ENCODE measurements around the gene GLMP. TPM values are rescaled to one million over a fixed set of nuclear protein-coding genes. Genes with fewer than 3 reads are reported as not detected.
A peak's percentile ranks its signal among the peaks of the same experiment; 100 is the strongest.

Gene GLMP
- total RNA-seq, 2 experiments from 2014 or later = 9.3 to 11.3 TPM

DNA sequence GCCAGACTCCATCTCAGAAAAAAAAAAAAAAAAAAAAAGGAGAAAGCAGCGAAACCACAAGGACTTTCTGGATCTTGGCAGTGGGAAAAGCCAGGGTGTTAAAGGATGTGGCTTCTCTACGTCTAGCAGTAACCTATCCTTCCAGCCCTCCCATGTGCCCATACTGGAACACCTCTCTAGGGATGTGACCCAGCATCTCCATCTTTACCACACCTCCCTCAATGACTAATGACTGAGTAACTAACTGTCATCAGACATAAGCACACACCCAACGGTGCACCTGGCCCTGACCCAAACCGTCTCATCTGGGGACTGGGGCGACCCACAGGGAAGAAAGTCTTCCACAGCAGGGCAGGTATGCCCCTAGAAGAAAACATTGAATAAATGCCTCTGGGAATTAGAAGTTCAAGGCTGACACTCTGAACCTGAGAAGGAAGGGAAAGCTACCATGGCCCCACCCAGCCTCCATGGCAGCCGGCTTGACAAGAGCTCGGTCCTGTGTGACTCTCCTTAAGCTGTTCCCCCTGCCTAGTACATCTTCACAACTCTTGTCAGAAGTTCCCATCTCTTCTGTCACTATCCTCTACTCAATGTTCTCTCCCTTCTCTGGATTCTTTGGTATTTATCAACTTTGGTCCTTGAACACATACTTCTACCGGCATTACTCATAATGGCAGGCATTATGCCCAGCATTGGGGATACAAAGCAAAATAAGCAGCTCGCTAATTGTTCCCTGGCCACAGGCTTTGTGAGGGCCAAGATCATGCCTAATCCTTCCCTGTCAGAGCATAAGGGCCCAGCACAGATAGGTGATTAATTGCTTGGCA is 32.8 kb downstream of the GLMP start:
- no peaks in the 10 kb centered on the region for H3K9me3 Mint-ChIP-seq
- intact Hi-C loops (cut with micrococcal nuclease) = no loop called here
- TF ChIP-seq, protein P1, sequence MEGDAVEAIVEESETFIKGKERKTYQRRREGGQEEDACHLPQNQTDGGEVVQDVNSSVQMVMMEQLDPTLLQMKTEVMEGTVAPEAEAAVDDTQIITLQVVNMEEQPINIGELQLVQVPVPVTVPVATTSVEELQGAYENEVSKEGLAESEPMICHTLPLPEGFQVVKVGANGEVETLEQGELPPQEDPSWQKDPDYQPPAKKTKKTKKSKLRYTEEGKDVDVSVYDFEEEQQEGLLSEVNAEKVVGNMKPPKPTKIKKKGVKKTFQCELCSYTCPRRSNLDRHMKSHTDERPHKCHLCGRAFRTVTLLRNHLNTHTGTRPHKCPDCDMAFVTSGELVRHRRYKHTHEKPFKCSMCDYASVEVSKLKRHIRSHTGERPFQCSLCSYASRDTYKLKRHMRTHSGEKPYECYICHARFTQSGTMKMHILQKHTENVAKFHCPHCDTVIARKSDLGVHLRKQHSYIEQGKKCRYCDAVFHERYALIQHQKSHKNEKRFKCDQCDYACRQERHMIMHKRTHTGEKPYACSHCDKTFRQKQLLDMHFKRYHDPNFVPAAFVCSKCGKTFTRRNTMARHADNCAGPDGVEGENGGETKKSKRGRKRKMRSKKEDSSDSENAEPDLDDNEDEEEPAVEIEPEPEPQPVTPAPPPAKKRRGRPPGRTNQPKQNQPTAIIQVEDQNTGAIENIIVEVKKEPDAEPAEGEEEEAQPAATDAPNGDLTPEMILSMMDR (IDR thresholded peaks at IDR 0.05) = no peak
- ATAC-seq = peak; percentile 67
- DNase-seq = no peak
- H3K27me3 Mint-ChIP-seq = no peaks in the 10 kb centered on the region
- no peak overlapping the region for H3K4me3 Mint-ChIP-seq
- ChIA-PET POLR2A (interaction anchor here (0.9 to 2.0 kb wide), 9 partner anchors 9 to 45 kb away, joined by 3 to 8 read pairs (median 4); partner anchors contain the start of genes PAQR6, TMEM79 and VHLL), CTCF (no interaction called here)
- H3K36me3 Mint-ChIP-seq (ENCODE audit: low read depth) = peaks cover 73% of the 10 kb centered on the region
- peak overlapping the region; percentile 26 for H3K27ac Mint-ChIP-seq
- peaks cover 5% of the 10 kb centered on the region for H3K4me1 Mint-ChIP-seq (ENCODE audit: low read depth)

DNA sequence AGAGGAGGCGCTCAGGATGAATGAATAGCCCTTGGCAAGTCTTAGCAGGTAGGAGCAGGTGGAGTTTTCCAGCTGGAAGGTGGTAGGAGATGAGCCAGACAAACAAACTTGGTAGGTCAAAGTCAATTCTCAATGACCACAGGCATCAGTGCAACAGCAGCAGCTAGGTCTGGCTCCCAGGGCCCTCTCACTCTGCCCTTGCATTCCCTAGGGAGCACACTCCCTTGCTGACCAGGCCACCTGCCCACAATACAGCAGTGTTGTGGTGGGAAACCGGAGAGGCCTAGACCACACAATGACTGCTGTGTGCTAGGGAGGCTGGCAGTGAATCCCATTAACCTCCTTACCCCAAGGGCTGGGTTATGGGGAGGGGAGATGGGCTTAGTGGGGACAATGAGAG is 34.6 kb downstream of the GLMP start:
- Mint-ChIP-seq H3K27me3 (no peaks in the 10 kb centered on the region), H3K27ac (no peak overlapping the region), H3K4me3 (no peak overlapping the region), H3K4me1 (ENCODE audit: low read depth) (peaks cover 5% of the 10 kb centered on the region), H3K9me3 (no peaks in the 10 kb centered on the region), H3K36me3 (ENCODE audit: low read depth) (peaks cover 68% of the 10 kb centered on the region)
- ChIA-PET CTCF (interaction anchor here (1.2 kb wide), 1 partner anchor 20 kb away, joined by 3 read pairs; no protein-coding TSS in a partner anchor), POLR2A (interaction anchor here (0.6 to 1.7 kb wide), 2 partner anchors 8 to 22 kb away, joined by 3 to 6 read pairs; partner anchors contain the start of gene SMG5)
- intact Hi-C loops (cut with micrococcal nuclease) = no loop called here
- TF ChIP-seq, protein P1 (IDR thresholded peaks at IDR 0.05) = no peak
- ATAC-seq (no peak), DNase-seq (no peak)

GRCh38 chr1:156259805-156260204 is 35.7 kb downstream of the GLMP start:
- Mint-ChIP-seq H3K4me1 (ENCODE audit: low read depth) (peaks cover 5% of the 10 kb centered on the region), H3K27me3 (no peaks in the 10 kb centered on the region), H3K36me3 (ENCODE audit: low read depth) (peaks cover 60% of the 10 kb centered on the region), H3K27ac (peak overlapping the region; percentile 67), H3K9me3 (no peaks in the 10 kb centered on the region), H3K4me3 (no peak overlapping the region)
- POLR2A ChIA-PET = interaction anchor here (0.6 to 1.5 kb wide), 5 partner anchors 9 to 48 kb away, joined by 3 to 4 read pairs (median 3); partner anchors contain the start of gene SMG5
- TF ChIP-seq, protein P1 (IDR thresholded peaks at IDR 0.05) = no peak
- CTCF ChIA-PET = interaction anchor here (0.6 to 1.7 kb wide), 7 partner anchors 12 to 113 kb away, joined by 3 to 5 read pairs (median 4); no protein-coding TSS in a partner anchor
- ATAC-seq (no peak), DNase-seq (peak; percentile 31)
- intact Hi-C loops (cut with micrococcal nuclease) = no loop called here

DNA sequence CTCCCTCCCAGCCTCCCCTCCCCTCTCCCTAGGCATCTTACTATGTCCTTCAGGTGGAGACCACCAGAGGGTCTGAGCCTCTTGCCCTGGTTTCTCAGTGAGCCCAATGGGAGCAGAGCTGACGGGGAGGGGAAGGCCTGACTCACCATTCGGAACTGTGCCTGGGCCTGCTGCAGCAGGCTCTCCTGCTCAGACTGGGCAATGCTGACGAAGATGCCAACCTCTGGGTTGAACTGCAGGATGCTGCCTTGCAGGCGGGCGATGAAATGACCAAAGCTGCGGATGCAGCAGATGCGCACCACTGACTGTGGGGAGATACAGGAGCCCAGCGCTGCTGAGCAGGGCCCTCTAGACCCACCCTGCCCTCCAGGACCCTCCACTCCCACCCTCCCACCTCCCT is 36.6 kb downstream of the GLMP start:
- TF ChIP-seq, protein P1 (IDR thresholded peaks at IDR 0.05) = no peak
- CTCF ChIA-PET = interaction anchor here (1.7 kb wide), 1 partner anchor 61 kb away, joined by 5 read pairs; no protein-coding TSS in a partner anchor
- DNase-seq (no peak), ATAC-seq (no peak)
- Mint-ChIP-seq H3K9me3 (no peaks in the 10 kb centered on the region), H3K27ac (no peak overlapping the region), H3K36me3 (ENCODE audit: low read depth) (peaks cover 59% of the 10 kb centered on the region), H3K4me1 (ENCODE audit: low read depth) (peaks cover 3% of the 10 kb centered on the region), H3K4me3 (no peak overlapping the region), H3K27me3 (no peaks in the 10 kb centered on the region)
- intact Hi-C loops (cut with micrococcal nuclease) = no loop called here
- POLR2A ChIA-PET = interaction anchor here (1.0 to 1.5 kb wide), 3 partner anchors 13 to 49 kb away, joined by 3 to 4 read pairs (median 3); partner anchors contain the start of gene SMG5

DNA sequence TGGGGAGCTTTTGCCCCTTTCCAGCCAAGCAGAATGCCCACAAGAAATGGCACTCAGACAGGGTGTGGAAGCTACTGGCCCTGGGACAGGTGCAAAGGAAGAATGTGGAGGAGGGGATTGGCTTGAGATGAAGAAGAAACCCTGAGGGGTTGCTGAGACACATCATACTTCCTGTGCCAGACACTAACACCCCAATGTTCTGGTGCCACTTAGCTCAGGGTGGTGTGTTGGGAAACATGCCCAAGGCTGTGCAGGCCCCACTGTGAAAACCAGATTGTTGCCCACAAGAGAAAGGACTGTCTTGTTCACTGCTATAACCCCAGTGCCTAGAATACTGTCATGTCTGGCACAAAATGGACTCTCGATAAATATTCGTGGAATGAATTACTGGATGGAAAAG is 37.8 kb downstream of the GLMP start:
- TF ChIP-seq, protein P1 (IDR thresholded peaks at IDR 0.05) = no peak
- Mint-ChIP-seq H3K9me3 (no peaks in the 10 kb centered on the region), H3K27ac (peak overlapping the region; percentile 61), H3K27me3 (no peaks in the 10 kb centered on the region), H3K4me1 (ENCODE audit: low read depth) (peaks cover 1% of the 10 kb centered on the region), H3K4me3 (no peak overlapping the region), H3K36me3 (ENCODE audit: low read depth) (peaks cover 52% of the 10 kb centered on the region)
- ATAC-seq = no peak
- ChIA-PET POLR2A (interaction anchor here (0.8 kb wide), 1 partner anchor 14 kb away, joined by 3 read pairs; no protein-coding TSS in a partner anchor), CTCF (interaction anchor here (0.7 to 1.6 kb wide), 3 partner anchors 25 to 116 kb away, joined by 3 to 4 read pairs (median 4); partner anchors contain the start of gene SMG5)
- no peak for DNase-seq
- intact Hi-C loops (cut with micrococcal nuclease) = no loop called here

Measured in activated CD8-positive, alpha-beta T cell treated with anti-CD3 and anti-CD28 coated beads for 36 hours (primary cell).